HG03196 (cell line): ENCODE measurements around the gene SOS2.

Experiments used
- ATAC-seq: cut with Tn5 transposase; IDR thresholded peaks from one replicate; pipeline ENCODE4 v1.9.1; 2021; ENCODE audit not compliant: unreplicated experiment

SOS2 gene

DNA sequence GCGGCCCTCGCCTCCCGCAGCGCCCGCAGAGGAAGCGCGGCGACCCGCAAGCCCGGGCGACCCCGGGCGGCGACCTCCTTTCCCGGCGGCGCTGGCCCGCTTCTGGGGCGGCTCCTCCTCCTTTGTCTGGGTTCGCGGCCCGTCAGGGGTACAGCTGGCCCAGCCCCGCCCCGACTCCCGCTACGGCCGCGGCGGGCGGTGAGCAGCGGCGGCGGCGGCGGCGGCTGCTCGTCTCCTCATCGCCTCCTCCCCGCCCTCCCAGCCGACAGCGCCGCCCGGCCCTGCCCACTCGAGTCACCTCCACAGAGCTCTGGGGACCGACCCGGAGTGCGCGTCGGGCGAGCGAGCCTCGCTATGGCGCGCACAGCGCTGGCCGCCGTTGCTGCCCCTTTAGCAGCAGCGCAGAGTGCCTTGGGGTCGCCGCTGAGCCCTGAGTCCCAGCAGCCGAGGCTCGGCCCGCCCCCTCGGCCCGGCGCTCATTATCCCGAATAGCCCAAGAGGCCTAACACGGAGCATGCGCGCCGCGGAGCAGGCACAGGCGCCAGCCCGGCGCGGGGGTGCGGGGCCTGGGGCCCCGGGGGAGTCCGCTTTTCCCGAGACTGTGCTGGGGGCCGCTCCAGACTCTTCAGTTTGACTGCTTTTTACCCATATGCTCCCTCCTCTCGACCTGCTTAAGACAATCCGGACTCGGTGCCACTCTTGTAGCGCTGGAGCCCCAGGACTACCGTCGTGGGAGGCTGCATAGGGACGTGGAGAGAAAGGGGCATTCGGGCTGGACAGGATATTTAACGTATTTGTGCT, at the start of gene SOS2:
Gene SOS2 (minus strand): TSS at position 104 of the 801 bp plus-strand sequence. CDS start 295 bp downstream, outside the sequence.
- peak; percentile 84 for ATAC-seq

DNA sequence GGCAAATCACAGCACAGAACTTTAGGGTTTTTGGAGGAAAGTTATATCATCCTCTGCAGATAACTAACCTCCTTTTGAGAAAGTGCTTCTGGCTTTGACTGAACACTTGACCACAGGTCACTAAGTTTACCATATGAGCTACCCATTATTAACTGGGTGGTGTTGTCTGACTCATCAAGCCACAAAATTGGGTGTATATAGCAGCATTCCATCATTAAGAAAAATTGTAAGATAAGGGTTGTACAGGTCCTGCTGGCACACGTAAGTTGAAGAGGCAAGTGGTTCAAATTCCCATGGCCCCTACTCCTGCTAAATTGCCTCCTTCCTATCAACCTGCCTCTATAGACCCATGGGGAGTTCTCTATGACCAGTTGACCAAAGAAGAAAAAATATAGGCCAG, 41.1 kb upstream of the SOS2 start:
- ATAC-seq, result no peak

DNA sequence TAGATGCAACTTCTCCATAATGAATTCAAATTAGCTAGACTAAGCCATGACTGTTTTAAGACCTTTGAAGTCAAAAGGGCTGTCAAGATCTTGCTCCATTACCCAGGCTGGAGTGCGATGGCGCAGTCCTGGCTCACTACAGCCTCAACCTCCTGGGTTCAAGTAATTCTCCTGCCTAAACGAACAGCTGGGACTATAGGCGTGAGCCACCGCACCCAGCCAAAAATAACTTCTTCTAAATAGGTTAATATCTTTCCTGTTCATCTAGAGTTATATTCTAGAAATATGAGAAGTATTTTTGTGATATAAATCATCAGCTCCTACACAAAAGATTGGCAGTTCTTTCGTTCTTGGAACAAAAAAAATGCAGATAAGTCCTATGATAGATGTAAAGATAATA, 39.6 kb upstream of the SOS2 start:
- ATAC-seq, result no peak

DNA sequence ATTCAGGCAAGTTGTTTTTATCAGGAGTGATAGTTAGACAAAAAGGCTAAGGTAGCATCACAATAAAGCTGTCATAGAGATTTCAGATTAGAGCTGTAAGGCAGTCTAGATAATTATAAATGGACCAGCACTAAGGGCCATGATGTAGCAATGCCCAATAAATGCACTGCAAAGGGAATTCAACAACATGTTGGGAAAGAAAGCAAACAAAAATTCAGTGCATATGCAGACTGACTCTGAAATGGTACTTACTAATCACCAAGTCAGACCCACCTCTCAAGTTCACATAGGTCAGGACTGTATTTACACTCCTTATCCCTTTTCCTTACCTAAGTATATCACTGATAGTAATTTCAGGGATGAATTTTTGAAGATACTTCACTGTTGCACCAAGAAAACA, 33.7 kb upstream of the SOS2 start:
- ATAC-seq, result no peak

DNA sequence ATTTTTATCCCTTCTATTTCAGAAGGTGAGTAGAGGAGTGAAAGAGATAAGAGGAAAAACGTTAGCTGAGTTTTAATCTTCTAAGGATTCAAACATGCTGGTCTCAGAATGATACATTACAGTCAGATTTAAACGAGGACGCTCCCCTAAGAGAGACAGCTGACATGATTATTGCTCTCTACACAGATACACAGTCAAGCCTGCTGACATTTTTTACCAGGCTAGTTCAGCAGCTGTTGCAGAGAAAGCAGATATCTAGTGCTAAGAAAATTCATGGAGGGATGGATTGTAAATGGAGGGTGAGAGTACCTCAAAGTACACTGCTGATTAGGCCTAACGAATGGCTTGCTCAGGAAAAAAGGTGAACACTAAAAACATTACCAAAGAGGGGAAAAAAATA, 31.9 kb upstream of the SOS2 start:
- no peak for ATAC-seq

DNA sequence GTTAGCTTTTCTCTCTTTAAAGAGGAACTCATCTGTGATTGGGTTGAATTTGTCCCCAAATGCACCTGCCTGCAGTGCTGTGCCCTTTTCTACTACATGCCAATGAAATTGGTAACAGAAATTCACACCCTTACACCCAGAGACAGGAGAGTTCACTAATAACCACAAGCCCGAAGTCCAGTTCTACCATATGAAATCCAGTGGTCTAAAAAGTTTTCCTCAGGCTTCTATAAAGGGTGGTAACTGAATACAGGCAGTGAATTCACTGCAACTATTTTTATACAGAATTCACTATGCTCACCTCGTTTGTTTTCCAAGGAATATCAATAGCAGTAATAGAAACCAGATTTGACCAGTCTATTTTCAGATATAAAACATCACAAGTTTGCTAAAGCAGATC, 31.5 kb upstream of the SOS2 start:
- ATAC-seq, result no peak

DNA sequence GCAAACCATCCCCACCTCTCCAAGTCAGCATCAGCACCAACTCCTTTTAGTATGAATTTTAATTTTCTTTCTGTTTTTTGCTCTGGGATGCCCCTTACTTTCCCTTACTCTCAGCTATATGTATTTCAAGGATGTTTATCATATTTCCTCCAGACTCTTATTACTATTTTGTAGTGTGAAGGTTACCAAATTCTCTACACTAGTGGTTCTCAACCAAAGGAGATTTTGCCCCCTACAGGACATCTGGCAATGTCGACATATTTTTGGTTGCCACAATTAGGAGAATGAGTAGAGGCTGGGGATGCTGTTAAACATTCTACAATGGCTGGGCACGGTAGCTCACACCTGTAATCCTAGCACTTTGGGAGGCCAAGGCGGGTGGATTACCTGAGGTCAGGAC, 29.1 kb upstream of the SOS2 start:
- no peak for ATAC-seq

DNA sequence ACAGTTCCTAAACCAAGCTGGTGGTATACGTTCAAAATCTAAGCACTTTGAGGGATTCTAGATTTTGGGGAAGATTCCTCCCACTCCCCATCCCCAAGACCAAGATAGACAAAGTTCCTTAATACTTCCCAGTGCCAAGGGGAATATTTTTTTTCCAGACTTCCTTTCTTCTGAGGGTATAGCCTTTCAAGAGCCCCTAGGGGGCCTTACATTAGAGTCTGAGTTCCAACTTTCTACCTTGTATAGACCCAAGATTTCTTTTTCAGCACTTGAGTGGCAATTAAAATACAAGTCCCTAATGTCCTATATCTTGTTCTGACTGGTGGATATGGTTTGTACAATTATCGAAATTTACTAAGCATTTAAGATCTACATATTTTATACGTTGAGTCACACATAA, 28.7 kb upstream of the SOS2 start:
- no peak for ATAC-seq

DNA sequence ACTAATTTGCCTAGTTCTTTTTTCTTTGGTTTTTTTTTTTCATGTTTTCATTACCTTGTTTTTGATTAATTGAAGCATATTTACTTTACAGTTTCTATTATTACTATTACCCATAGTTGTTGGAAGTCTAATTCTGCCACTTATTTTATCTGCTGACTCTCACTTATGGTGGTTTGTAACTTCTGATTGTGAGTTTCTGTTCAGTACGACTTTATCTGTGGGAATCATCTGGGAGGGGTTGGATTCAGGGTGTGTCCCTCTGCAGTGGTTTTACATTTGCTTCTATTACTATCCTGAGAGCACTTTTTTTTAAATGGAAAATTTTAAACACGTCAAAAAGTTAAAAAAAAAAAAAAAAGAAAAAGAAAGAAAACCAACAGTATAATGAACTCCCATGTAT, 26.4 kb upstream of the SOS2 start:
- ATAC-seq, result no peak

DNA sequence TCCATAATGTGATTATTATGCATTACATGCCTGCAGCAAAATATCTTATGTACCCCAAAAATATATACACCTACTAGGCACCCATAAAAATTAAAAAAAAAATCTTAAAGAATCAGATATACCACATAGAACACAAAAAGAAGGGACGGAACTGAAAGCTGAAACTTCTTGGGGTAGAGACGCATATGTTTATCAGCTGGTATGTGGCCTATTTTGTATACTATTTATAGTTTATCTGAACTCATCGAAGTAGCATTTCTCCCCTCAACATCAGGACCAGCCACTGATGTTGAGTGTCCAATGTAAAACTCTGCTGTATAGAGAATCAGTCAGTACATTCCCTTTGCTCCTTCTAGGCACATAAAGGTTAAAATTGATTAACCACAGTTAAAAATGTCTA, 22.9 kb upstream of the SOS2 start:
- no peak for ATAC-seq

DNA sequence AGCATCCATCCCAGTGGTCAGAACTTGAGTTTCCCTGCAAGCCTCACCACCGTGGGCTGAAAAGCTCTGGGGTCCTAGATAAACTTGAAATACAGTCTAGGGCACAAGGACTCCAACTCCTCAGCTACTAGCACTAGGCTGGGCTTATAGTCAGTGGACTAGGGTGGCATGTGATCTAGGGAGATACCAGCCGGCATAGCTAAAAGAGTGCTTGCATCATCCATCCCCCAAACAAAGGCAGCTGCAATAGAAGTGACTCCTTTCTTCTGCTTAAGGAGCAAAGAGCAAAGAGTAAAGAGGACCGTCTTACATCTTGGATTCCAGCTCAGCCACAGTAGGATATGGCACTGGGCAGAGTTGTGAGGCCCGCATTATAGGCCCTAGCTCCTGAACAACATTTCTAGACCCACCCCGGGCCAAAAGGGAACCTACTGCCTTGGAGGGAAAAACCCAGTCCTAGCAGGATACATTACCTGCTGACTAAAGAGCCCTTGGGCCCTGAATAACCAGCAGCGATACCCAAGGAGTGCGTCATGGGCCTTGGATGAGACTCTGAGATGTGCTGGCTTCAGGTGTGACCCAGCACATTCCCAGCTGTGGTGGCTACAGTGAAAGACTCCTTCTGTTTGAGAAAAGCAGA, 17.9 kb upstream of the SOS2 start:
- no peak for ATAC-seq

DNA sequence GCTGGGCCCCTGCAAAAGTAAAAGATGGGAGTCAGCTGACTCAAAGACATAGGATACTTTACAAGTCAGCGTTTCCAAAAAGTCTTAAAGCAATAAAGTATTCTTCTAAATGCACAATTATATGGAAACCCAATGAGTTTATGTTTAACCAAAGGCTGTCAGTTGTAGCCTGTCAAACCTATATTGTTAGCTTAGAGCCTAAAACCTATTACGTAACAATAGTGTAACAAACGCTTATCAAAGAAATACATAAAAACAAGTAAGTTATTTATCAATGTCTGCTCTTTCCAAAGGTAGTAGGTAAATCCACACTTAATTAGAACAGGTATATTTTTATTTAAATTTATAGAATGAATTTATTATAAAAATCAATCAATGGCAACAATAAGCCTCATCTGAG, 15.9 kb upstream of the SOS2 start:
- no peak for ATAC-seq

DNA sequence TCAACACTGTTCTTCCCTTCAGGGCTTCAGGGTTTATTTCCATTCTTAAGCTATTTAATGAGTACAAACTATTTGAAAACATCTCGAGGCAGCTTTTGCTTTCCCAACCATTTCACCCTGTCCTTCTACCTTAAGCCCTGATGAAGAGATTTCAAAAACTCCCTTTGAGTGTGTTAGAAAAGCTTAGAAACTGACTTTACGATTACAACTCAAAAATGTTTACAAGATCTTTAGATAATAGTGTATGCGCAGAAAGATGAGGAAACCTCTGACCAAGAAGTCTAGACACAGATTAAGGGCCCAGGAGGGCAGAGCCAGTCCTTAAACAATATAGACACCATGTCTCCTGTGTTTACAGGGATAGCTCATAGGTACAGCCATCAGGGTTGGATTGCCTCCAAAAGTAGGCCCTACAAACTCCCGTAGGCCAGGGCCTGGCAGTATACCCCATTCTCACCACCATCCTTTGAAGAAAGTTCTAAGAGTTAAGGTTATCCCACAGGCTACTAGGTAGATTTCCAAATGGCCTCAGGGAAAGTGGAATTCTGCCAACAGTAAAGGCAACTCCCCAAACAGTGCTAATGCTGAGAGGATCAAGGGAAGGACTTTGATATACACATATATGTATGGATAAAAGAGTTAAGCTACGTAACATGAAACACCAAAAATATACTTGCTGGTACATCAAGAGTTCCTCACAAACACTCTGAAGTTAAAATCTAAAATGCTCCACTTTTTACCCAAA, 11.4 kb upstream of the SOS2 start:
- no peak for ATAC-seq

DNA sequence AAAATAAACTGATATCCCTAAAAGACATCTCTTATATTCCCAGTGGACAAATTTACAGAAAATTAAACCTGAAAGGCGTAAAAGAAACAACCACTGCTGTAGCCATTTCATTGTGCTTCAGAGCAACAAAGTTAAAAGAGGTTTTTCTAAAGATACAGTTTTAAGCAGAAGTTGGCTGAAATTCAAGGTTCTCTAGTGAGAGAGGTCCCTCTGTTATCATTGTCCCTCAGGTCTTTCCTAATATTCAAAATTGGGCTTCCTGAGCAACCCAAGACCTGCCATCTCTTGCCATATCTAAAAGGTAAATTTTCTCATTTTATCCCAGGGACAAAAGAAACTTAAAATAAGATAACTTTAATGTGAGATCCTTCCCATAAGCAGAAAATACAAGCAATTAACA, 10.7 kb upstream of the SOS2 start:
- ATAC-seq, result no peak

DNA sequence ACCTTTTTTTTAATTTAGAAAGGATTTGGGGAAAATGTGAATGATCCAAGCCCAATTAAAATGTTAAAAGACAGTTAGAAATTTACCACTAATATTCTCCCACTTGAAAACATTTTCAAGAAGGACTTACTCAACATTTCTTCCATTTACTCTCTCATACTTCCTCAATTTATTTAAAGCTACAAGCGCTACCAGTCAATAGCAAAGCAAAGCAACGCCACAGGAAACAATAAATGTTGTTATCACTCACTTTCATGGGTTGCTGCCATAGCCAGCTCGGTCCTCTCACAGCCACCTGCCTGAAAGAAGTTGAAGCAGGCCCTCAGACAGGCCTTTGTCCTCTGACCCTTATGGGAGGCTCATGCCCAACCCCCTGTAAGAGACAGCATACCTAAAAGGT, 6.0 kb upstream of the SOS2 start:
- no peak for ATAC-seq

DNA sequence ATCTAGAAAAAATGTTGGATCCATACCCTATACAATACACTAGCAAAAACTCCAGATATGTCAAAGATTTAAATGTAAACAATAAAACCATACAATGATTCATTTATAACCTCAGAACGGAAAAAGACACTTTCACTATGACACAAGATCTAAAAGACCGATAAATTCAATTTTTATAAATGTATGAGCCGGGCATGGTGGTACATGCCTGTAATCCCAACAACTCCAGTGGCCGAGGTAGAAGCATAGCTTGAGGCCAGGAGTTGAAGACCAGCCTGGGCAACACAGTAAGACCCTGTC, 2.5 kb upstream of the SOS2 start:
- no peak for ATAC-seq

DNA sequence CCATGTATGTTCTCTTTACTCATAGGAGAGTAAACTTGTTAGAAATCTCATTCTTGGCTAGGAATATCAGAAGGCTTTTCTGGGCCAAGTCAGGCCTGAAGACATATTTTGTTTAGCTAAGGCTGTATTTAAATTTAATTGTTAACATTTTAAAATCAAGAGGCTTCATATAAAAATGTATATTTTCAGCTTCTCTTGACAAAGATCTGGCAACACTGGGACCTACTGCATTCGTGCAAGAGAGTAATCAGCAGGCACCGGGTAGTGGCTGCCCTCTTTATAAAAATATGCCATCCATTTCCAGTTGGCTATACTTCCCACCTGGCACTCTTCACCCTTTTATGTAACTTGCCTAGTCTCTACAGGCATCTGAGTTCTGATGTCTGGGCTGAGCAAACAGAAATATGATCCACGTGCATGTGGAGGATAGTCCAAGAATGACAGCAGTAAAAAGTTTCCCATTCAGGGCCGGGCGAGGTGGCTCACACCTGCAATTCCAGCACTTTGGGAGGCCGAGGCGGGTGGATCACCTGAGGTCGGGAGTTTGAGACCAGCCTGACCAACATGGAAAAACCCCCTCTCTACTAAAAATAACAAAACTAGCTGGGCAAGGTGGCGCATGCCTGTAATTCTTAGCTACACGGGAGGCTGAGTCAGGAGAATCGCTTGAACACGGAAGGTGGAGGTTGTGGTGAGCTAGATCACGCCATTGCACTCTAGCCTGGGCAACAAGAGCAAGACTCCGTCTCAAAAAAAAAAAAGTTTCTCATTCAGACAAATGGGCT, 2.0 kb upstream of the SOS2 start:
- no peak for ATAC-seq

DNA sequence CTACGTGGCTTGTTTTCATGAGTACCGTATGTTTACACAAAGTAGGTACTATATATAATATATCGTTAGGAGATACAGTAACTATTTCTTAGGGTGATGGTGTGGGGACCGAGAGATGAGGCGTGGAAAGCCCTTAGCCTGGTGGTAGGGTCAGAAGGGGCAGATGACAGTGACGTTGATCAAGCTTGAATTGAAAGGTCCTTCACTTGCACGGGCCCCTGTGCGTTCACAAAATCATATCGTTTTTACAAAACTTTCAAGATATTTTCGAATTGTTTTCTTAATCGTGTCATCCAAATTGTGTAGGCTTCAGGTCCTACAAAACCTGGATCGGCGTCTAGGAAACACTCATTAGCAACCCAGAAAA, 881 bp upstream of the SOS2 start:
- no peak for ATAC-seq

DNA sequence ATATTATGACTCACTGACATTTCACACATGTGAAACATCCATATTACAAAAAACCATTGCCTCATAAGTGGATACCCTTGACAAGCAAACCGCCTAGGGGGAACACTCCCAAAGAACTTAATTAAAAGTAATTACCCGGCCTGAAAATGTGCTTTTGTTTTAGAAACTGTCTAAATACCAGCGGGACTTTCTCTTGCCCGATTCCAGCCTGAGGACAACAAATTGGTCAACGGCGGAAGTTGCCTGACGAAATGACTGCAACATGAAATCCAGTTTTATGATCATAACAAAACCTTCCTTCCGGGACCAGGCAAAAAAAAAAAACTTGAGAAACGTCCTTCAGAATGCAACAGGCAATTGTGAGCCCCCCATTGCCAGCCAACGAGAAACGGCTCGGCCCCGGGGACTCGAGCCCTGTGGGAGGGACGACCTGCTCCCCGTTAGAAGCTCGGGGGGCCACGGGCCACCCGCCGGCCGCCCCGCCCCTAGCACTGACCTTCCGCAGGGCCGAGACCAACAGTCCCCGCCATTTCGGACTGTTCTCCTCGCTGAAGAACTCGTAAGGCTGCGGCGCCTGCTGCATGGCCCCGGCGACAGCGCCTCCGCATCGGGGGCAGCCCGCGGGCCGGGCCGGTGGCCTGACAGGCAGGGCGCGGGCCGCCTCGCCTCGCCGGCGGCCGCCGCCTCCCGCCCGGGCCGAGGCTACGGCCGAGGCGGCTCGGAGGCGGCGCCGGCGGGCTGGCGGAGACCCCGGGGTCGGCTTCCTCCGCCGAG, 490 bp downstream of the SOS2 start:
- ATAC-seq, result peak; percentile 33

DNA sequence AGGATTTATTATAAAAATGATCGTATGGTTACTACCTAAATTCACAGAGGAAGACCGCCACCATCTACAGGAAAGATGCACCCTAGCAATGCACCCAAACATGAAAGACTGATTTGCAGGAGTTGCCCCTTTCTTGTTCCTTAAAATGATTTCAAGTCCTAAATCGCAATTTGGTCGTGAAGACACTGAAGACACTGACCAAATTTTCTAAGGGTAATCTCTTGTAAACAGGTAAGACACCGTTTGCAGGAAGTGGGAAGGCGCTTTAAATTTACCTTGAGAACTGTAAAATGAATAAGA, 1.0 kb downstream of the SOS2 start:
- peak; percentile 1 for ATAC-seq

DNA sequence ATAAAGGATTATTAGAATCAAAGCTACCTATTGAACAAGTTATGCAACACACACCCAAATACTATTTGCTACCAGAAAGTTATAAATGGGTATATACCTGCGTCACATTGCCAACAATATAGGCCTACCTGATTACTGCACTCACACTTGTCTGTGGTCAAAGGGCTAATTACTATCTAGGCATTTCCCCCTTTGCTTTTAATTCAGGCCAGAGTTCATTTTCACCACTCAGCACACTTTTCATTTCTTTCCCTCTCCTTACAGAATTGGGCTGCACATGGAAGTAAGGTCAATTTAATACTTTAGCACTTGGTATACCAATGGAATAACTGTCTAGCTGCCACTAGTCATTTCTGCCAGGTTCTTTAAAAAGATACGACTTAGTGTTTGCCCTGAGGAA, 1.7 kb downstream of the SOS2 start:
- ATAC-seq, result no peak
